Mammary epithelial cell (primary cell): Measurements from ENCODE around the gene TMA7B.

ENCODE experiments used
- EZH2 ChIP-seq: IDR thresholded peaks from 2 replicates; pipeline ENCODE4 v1.6.1; 2012; ENCODE audit warnings: low read length, inconsistent platforms, borderline replicate concordance
- TF ChIP-seq, protein P1 (sequence below), 2 donors: IDR thresholded peaks in 1 of 2; conservative IDR thresholded peaks in 1 of 2; 2 replicates each; pipeline ENCODE4 v1.5.1; 2011 to 2012; ENCODE audit warnings: inconsistent platforms in 2 of 2, low read length in 2 of 2, mild to moderate bottlenecking in 2 of 2, control low read depth in 1 of 2, low read depth in 1 of 2; ENCODE audit not compliant: insufficient read depth in 1 of 2; ENCODE audit errors: extremely low read depth in 1 of 2

DNA sequence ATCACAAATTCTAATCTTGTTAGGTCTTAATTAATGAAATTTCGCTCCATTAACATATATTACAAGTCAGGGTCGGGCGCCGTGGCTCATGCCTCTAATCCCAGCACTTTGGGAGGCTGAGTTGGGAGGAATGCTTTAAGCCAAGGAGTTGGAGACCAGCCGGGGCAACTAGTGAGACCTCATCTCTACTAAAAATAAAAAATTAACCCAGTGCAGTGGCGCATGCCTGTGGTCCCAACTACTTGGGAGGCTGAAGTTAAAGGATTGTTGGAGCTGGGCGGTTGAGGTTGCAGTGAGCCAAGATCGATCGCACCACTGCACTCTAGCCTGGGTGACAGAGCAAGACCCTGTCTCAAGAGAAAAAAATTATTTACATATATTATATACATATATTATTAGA lies 1.9 kb downstream of the TMA7B start:
- TF ChIP-seq, protein P1, sequence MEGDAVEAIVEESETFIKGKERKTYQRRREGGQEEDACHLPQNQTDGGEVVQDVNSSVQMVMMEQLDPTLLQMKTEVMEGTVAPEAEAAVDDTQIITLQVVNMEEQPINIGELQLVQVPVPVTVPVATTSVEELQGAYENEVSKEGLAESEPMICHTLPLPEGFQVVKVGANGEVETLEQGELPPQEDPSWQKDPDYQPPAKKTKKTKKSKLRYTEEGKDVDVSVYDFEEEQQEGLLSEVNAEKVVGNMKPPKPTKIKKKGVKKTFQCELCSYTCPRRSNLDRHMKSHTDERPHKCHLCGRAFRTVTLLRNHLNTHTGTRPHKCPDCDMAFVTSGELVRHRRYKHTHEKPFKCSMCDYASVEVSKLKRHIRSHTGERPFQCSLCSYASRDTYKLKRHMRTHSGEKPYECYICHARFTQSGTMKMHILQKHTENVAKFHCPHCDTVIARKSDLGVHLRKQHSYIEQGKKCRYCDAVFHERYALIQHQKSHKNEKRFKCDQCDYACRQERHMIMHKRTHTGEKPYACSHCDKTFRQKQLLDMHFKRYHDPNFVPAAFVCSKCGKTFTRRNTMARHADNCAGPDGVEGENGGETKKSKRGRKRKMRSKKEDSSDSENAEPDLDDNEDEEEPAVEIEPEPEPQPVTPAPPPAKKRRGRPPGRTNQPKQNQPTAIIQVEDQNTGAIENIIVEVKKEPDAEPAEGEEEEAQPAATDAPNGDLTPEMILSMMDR (conservative IDR thresholded peaks at IDR 0.05 in 1 of 2, IDR thresholded peaks at IDR 0.05 in 1 of 2; ENCODE audit: extremely low read depth in 1 of 2, insufficient read depth in 1 of 2, low read depth in 1 of 2, low read length in 2 of 2) = no peak
- TF ChIP-seq EZH2 = no peak
